ENCODE results near the gene RNF213.

DNA sequence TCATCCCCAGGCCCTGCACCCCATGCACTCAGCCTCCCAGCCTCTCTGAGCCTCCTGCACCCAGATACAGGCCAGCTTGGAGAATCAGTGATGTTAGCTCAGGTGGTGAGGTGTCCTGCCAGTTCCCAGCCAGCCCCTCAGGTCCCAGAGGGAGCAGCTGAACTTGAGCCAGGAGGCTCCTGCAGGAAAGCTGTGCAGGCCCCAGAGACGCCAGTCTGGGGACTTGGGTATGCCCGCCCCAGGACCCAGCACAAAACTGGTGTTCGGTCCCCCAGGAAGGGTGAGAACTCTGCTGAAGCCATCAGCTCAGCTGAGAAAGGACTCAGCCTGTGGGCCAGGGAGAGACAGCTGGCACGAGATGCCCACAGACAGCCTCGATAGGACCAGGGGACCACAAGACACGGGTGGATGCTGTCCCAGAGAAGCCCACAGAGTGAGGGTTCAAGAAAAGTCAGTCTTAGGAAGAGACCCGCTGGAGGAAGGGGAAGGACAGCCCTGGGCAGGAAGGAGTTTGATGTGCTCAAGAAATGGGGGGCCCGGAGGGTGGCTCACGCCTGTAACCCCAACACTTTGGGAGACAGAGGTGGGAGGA lies 165.3 kb downstream of the RNF213 start:
- no peak for TF ChIP-seq EZH2 (IDR thresholded peaks at IDR 0.05; ENCODE audit: low read length, unreplicated experiment)
- TF ChIP-seq, protein P1, sequence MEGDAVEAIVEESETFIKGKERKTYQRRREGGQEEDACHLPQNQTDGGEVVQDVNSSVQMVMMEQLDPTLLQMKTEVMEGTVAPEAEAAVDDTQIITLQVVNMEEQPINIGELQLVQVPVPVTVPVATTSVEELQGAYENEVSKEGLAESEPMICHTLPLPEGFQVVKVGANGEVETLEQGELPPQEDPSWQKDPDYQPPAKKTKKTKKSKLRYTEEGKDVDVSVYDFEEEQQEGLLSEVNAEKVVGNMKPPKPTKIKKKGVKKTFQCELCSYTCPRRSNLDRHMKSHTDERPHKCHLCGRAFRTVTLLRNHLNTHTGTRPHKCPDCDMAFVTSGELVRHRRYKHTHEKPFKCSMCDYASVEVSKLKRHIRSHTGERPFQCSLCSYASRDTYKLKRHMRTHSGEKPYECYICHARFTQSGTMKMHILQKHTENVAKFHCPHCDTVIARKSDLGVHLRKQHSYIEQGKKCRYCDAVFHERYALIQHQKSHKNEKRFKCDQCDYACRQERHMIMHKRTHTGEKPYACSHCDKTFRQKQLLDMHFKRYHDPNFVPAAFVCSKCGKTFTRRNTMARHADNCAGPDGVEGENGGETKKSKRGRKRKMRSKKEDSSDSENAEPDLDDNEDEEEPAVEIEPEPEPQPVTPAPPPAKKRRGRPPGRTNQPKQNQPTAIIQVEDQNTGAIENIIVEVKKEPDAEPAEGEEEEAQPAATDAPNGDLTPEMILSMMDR (conservative IDR thresholded peaks at IDR 0.05; ENCODE audit: low read depth, low read length) = no peak
